ENCODE results near the gene GPR27.

Gene GPR27

GRCh38 chr3:71733319-71733718 is 20.3 kb upstream of the GPR27 start:
- no peak for DNase-seq

GRCh38 chr3:71734881-71735280 is 18.8 kb upstream of the GPR27 start:
- DNase-seq = no peak

- DNase-seq = no peak
Measured at GRCh38 chr3:71742621-71743020, 11.0 kb upstream of the GPR27 start.

- DNase-seq = no peak
Measured at GRCh38 chr3:71744738-71745137, 8.9 kb upstream of the GPR27 start.

- DNase-seq = no peak
Measured at GRCh38 chr3:71751602-71752001, 2.1 kb upstream of the GPR27 start.

GRCh38 chr3:71752831-71753700 is 589 bp upstream of the GPR27 start:
- no peak for DNase-seq

GRCh38 chr3:71754610-71755253 is 1.1 kb downstream of the GPR27 start:
- DNase-seq = no peak

- DNase-seq = no peak
Measured at GRCh38 chr3:71758091-71758490, 4.4 kb downstream of the GPR27 start.

GRCh38 chr3:71759401-71759800 is 5.7 kb downstream of the GPR27 start:
- DNase-seq = no peak

- no peak for DNase-seq
Measured at GRCh38 chr3:71760140-71760539, 6.5 kb downstream of the GPR27 start.

- no peak for DNase-seq
Measured at GRCh38 chr3:71763426-71763825, 9.8 kb downstream of the GPR27 start.

- DNase-seq = no peak
Measured at GRCh38 chr3:71771126-71771525, 17.5 kb downstream of the GPR27 start.

- DNase-seq = no peak
Measured at GRCh38 chr3:71771884-71772283, 18.2 kb downstream of the GPR27 start.

GRCh38 chr3:71776538-71776937 is 22.9 kb downstream of the GPR27 start:
- DNase-seq = no peak

GRCh38 chr3:71778353-71778752 is 24.7 kb downstream of the GPR27 start:
- no peak for DNase-seq

GRCh38 chr3:71779674-71780377 is 26.2 kb downstream of the GPR27 start:
- DNase-seq = no peak

GRCh38 chr3:71780430-71780829 is 26.8 kb downstream of the GPR27 start:
- no peak for DNase-seq

GRCh38 chr3:71783152-71783551 is 29.5 kb downstream of the GPR27 start:
- DNase-seq = no peak

GRCh38 chr3:71784201-71784913 is 30.7 kb downstream of the GPR27 start:
- no peak for DNase-seq

- no peak for DNase-seq
Measured at GRCh38 chr3:71784914-71785531, 31.4 kb downstream of the GPR27 start, which contains the start of gene PROK2. PROK2 (minus strand) TSS chr3:71785148; CDS start chr3:71785052, 96 bp downstream.

- no peak for DNase-seq
Measured at GRCh38 chr3:71785532-71786216, 32.0 kb downstream of the GPR27 start.

GRCh38 chr3:71786217-71786549 is 32.5 kb downstream of the GPR27 start:
- DNase-seq = no peak
